Tibial nerve (tissue), 4 donors: ENCODE results near the gene ARHGEF26. TPM values are rescaled to one million over a fixed set of nuclear protein-coding genes. Genes with fewer than 3 reads are reported as not detected.

Source experiments
- DNase-seq, 2 donors: peaks; one replicate each; pipeline ENCODE4 v3.0.0-alpha.2; 2019; ENCODE audit warnings: low spot score in 2 of 2
- H3K27ac ChIP-seq, 4 donors: fragments of 200-600 bp; sonication (generic) in 3 of 4; one replicate each; pipeline ENCODE4 v1.5.1; 2017 to 2019; ENCODE audit warnings: mild to moderate bottlenecking in 1 of 4
- H3K27me3 ChIP-seq, 2 donors: fragments of 200-600 bp; sonication (generic) in 1 of 2; one replicate each; pipeline versions ENCODE4 v1.5.1 to v1.6.0; 2017 to 2019
- H3K36me3 ChIP-seq, 3 donors: fragments of 200-600 bp; sonication (generic); one replicate each; pipeline ENCODE4 v1.5.1; 2018 to 2019
- H3K4me1 ChIP-seq, 4 donors: fragments of 200-600 bp; sonication (generic) in 3 of 4; one replicate each; pipeline ENCODE4 v1.5.1; 2017 to 2019
- H3K4me3 ChIP-seq, 4 donors: fragments of 200-600 bp; sonication (generic) in 3 of 4; one replicate each; pipeline ENCODE4 v1.5.1; 2017 to 2019; ENCODE audit warnings: mild to moderate bottlenecking in 1 of 4, moderate library complexity in 1 of 4
- H3K9me3 ChIP-seq, 4 donors: fragments of 200-600 bp; sonication (generic) in 3 of 4; one replicate each; pipeline ENCODE4 v1.5.1; 2017 to 2019
- EP300 ChIP-seq, 2 donors: sonication (generic); formaldehyde crosslinking; IDR thresholded peaks; one replicate each; pipeline ENCODE4 v1.6.1; 2017; ENCODE audit warnings: antibody characterized with exemption in 2 of 2, mild to moderate bottlenecking in 1 of 2
- POLR2A ChIP-seq, 2 donors: fragments of 450-650 bp; IDR thresholded peaks; one replicate each; pipeline ENCODE4 v1.6.1; 2017; ENCODE audit warnings: antibody characterized with exemption in 2 of 2, mild to moderate bottlenecking in 2 of 2, moderate library complexity in 2 of 2
- WGBS, 2 donors: methylation state at CpG; one replicate each; pipeline ENCODE4 v1.1.5; 2018; 5-methylcytosine and 5-hydroxymethylcytosine counted together
- total RNA-seq, 4 donors: library from RNA; depleted of rRNA; stranded (reverse); fragments of >200 nt; gene quantifications; one replicate each; pipeline ENCODE4 v1.1.0, GENCODE V29; 2016
- TF ChIP-seq, protein P1 (sequence below), 5 experiments: fragments of 200-600 bp in 3 of 5; fragments of 450-650 bp in 2 of 5; sonication (generic) in 3 of 5; IDR thresholded peaks; one replicate each; pipeline ENCODE4 v1.5.1; 2016 to 2019; ENCODE audit warnings: antibody characterized with exemption in 5 of 5, mild to moderate bottlenecking in 3 of 5, moderate library complexity in 2 of 5

ARHGEF26 gene
- total RNA-seq, 4 donors from 2014 or later = 44.7 to 82.8 (median 64.4) TPM

DNA sequence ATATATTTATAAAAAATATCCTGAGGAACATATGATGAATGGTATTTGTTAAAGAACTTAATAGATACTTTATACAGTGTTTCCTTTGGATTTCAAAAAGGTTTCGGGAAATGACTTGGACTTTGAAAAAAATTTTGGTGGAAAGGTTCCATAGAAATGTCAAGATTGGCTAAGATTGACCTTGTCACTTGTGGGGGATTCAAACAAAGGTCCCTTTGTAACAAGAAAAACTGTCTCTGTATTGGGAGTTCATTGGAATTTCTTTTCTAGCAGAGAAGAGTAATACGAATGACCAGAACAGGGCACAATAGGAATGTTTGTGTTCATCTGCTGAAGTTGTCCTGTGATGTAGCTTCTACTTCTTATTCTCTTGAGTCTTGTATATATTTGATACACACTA, 43.2 kb downstream of the ARHGEF26 start:
- H3K4me3 ChIP-seq = no peak overlapping the region
- WGBS, 2 donors = 39 to 44% methylated on average over 2 of the region's 2 CpGs
- DNase-seq = no peak
- no peaks in the 10 kb centered on the region for H3K36me3 ChIP-seq
- H3K27me3 ChIP-seq = no peaks in the 10 kb centered on the region
- H3K9me3 ChIP-seq = no peaks in the 10 kb centered on the region
- H3K4me1 ChIP-seq = peaks cover 0 to 27% (median 8%) of the 10 kb centered on the region in 4 donors
- TF ChIP-seq POLR2A (IDR thresholded peaks at IDR 0.05) = no peak
- TF ChIP-seq, protein P1, sequence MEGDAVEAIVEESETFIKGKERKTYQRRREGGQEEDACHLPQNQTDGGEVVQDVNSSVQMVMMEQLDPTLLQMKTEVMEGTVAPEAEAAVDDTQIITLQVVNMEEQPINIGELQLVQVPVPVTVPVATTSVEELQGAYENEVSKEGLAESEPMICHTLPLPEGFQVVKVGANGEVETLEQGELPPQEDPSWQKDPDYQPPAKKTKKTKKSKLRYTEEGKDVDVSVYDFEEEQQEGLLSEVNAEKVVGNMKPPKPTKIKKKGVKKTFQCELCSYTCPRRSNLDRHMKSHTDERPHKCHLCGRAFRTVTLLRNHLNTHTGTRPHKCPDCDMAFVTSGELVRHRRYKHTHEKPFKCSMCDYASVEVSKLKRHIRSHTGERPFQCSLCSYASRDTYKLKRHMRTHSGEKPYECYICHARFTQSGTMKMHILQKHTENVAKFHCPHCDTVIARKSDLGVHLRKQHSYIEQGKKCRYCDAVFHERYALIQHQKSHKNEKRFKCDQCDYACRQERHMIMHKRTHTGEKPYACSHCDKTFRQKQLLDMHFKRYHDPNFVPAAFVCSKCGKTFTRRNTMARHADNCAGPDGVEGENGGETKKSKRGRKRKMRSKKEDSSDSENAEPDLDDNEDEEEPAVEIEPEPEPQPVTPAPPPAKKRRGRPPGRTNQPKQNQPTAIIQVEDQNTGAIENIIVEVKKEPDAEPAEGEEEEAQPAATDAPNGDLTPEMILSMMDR (IDR thresholded peaks at IDR 0.05) = no peak
- no peak for TF ChIP-seq EP300 (IDR thresholded peaks at IDR 0.05)
- peak overlapping the region in 1 of 4 donors; percentile 63 for H3K27ac ChIP-seq

DNA sequence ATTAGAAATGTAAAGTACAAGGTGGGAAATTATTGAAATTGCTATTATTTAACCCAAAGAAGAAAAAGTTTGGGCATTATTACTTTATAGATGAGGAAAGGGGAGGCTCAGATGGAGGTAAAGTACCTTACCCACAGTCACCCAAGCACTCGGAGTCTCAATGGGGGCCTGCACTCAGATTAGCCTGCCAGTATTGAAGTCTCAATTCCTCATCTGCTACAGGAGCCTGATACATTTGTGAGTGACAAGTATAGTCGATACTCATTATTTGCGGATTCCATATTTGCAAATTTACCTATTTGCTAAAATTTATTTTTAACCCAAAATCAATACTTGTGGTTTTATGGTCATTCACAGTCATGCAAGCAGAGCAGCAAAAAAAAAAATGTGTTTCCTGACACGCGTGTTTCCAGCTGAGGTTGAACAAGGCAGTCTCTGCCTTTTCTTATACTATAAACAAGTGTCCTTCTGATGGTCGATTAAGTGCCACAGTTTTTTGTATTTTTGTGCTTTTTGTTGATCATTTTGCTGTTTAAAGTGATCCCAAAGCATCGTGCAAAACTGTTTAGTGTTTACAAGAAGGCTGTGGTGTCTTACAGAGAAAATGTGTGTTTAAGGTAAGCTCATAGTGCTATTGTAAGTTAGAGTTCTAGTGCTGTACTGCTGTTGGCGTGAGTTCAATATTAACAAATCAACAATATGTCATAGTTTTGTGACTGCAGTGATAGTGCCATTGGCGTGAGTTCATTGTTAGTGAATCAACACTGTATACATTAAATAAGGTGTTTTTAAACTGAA, 48.0 kb downstream of the ARHGEF26 start:
- no peak for TF ChIP-seq EP300 (IDR thresholded peaks at IDR 0.05)
- no peak for TF ChIP-seq POLR2A (IDR thresholded peaks at IDR 0.05)
- TF ChIP-seq, protein P1 (IDR thresholded peaks at IDR 0.05) = no peak
- no peaks in the 10 kb centered on the region for H3K36me3 ChIP-seq
- H3K27me3 ChIP-seq = no peaks in the 10 kb centered on the region
- no peak overlapping the region for H3K4me3 ChIP-seq
- no peak overlapping the region for H3K27ac ChIP-seq
- no peak for DNase-seq
- WGBS, 2 donors = 68 to 73% methylated on average over 9 of the region's 9 CpGs
- H3K9me3 ChIP-seq = no peaks in the 10 kb centered on the region
- H3K4me1 ChIP-seq = peaks cover 0 to 15% (median 3%) of the 10 kb centered on the region in 4 donors

DNA sequence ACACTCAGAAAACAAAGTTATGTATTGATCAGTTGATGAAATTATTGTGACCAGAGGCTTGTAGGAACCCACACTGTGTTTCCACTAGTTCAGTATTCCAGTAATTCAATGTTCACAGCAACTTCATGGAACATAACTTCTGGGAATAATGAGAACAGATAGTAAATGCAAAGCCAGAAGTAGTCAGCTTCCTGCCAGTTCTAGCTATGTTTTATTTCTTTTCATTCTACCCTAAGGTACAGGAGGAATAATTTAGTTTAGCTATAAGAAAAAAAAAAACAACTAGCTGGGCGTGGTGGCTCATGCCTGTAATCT, 48.6 kb downstream of the ARHGEF26 start:
- H3K4me3 ChIP-seq = no peak overlapping the region
- DNase-seq = no peak
- WGBS, 2 donors = 88 to 91% methylated on average over 1 of the region's 1 CpG
- H3K27ac ChIP-seq = no peak overlapping the region
- no peaks in the 10 kb centered on the region for H3K9me3 ChIP-seq
- no peaks in the 10 kb centered on the region for H3K27me3 ChIP-seq
- no peak for TF ChIP-seq EP300 (IDR thresholded peaks at IDR 0.05)
- no peak for TF ChIP-seq POLR2A (IDR thresholded peaks at IDR 0.05)
- TF ChIP-seq, protein P1 (IDR thresholded peaks at IDR 0.05) = no peak
- H3K4me1 ChIP-seq = peaks cover 0 to 15% (median 3%) of the 10 kb centered on the region in 4 donors
- no peaks in the 10 kb centered on the region for H3K36me3 ChIP-seq

DNA sequence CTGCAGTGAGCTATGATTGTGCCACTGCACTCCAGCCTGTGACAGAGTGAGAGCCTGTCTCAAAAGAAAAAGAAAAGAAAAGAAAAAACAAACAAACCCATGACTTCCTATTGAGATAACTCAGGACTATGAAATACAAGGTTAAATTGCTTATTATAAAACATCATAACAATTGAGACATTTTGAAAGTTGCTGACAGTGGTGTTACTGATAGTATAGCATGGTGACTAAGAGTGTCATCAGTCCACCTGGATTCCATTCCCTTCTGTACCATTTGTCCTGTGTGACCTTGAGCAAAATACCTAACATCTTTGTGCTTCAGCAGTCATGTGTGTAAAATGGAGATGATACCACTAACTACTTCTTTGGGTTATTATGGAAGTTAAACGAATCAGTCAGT, 49.1 kb downstream of the ARHGEF26 start:
- 97 to 100% methylated on average over 1 of the region's 1 CpG for WGBS, 2 donors
- peaks cover 0 to 12% (median 3%) of the 10 kb centered on the region in 4 donors for H3K4me1 ChIP-seq

DNA sequence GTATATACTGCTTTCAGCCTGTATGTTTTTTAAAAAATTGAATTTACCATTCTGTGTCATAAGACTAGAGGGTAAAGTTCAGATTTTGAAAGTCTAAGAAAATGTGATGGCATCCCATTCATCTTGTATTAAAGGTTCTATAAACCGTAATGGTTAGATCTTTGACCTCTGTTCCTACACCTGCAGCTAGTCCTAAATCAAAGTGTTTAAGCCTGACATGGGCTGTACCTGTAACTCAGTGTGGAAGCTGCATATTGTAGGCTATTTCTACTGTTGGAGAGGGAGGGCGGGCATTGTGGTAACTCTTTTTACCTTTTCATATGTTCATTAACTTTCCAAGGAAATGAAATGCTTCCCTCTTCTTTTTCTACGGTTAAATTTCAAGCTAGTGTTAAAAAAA, 53.9 kb downstream of the ARHGEF26 start:
- DNase-seq = no peak
- Histone ChIP-seq H3K4me1 (peaks cover 0 to 8% (median 0%) of the 10 kb centered on the region in 4 donors), H3K27me3 (no peaks in the 10 kb centered on the region), H3K36me3 (no peaks in the 10 kb centered on the region), H3K4me3 (no peak overlapping the region), H3K9me3 (peaks cover 0 to 7% (median 0%) of the 10 kb centered on the region in 4 donors), H3K27ac (no peak overlapping the region)
- WGBS, 2 donors = 72 to 80% methylated on average over 3 of the region's 3 CpGs
- TF ChIP-seq, protein P1 (IDR thresholded peaks at IDR 0.05) = no peak
- no peak for TF ChIP-seq POLR2A (IDR thresholded peaks at IDR 0.05)
- TF ChIP-seq EP300 (IDR thresholded peaks at IDR 0.05) = no peak

More for the DNA sequence above, 49.1 kb downstream of the ARHGEF26 start:
- TF ChIP-seq EP300 (IDR thresholded peaks at IDR 0.05) (no peak), POLR2A (IDR thresholded peaks at IDR 0.05) (no peak)
- TF ChIP-seq, protein P1 (IDR thresholded peaks at IDR 0.05) = no peak
- H3K27me3 ChIP-seq = no peaks in the 10 kb centered on the region
- H3K27ac ChIP-seq = no peak overlapping the region
- H3K4me3 ChIP-seq = no peak overlapping the region
- no peak for DNase-seq
- H3K9me3 ChIP-seq = no peaks in the 10 kb centered on the region
- no peaks in the 10 kb centered on the region for H3K36me3 ChIP-seq
